HG03060 (cell line): ENCODE measurements around the gene MED1.
"Not testable (repeated sequence)": the region's sequence is repeated elsewhere in the genome, so short reads cannot be mapped to it uniquely, and the experiment has no call there.

Experiments
- ATAC-seq: cut with Tn5 transposase; IDR thresholded peaks from one replicate; pipeline ENCODE4 v1.9.1; 2021; ENCODE audit warnings: low read depth, moderate number of reproducible peaks; ENCODE audit not compliant: unreplicated experiment

Gene MED1

DNA sequence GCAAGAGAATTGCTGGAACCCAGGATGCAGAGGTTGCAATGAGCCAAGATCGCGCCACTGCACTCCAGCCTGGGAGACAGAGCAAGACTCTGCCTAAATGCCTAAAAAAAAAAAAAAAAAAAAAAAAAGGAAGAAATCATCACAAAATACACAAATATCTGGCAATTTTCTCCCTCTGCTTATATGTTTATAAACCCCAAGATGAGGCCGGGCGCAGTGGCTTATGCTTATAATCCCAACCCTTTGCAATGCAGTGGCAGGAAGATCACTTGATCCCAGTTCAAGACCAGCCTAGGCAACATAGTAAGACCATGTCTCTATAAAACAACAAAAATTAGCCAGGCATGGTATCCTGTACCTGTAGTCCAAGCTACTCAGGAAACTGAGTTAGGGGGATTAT lies 21.5 kb downstream of the MED1 start:
- ATAC-seq, result no peak

DNA sequence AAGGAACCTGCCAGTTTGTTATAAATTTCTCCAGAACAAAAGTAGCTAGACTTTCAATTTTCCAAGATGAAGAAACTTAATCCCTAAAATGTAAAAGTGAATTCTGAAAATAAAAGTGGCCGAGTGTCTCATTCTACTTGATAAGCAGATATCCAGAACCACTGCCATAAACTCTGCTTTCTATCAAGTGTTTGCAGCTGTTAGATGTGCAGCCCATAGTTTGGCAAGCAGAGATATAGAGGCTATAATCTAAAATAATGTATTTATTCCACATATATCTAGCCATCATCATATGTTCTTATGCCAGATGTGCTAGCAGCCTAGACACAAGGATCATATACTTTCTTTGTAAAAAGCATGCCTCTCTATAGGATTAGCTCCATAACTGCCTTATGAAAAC lies 34.9 kb downstream of the MED1 start:
- no peak for ATAC-seq

DNA sequence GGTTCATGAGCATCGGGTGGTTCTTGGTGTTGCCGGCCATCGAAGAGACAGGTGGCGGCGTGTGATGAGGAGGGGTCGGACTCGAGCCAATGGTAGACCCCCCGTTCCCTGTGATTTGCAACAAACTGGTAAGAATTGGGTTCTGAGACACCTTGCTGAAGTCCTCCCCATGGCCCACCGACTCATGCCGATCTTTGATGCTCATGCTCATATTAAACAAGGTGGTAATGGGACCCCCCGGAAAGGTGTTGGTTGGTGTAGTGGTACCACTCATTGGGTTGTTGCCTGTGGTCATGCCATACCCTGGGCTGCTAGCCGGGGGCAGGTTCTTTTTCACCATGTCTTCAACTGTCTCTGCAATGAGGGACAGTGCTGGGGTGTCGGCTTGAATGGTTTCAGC lies 40.8 kb downstream of the MED1 start:
- ATAC-seq, result no peak

DNA sequence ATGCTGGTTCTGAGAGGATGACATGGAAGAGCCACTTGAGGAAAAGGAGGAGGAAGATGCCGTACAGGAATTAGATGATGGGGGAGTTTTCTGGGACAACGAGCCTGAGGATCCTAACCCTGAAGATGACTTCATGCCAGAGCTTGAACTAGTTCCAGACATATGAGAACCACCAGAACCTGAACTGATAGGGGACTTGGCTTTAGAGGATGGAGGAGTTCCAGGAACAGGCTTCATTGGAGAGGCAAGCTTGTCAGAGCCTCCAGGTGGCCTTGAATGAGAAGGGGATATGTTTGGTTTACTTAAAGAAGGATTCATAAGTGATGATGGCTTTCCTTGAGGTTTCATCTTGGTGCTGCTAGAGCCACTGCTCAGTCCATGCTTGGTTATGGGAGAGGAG lies 42.7 kb downstream of the MED1 start:
- no peak for ATAC-seq

DNA sequence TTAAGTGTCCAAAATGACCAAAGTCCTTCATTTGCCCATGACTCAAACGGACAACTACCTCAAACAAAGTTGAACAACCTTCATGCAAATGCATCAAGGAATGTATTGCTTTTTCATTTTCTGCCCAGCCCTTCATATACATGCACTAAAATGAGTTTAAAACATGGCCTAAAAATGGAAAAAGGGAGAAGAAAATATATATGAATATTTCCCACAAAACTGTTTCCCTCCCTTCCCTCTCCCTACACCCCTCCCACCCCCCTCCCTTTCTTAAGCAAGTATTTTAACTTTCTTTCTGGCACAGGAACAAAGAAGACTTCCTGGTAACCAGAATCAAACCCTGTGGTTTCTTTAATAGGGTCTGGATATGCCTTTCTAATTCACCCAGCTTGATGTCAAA lies 44.1 kb downstream of the MED1 start:
- ATAC-seq, result no peak

DNA sequence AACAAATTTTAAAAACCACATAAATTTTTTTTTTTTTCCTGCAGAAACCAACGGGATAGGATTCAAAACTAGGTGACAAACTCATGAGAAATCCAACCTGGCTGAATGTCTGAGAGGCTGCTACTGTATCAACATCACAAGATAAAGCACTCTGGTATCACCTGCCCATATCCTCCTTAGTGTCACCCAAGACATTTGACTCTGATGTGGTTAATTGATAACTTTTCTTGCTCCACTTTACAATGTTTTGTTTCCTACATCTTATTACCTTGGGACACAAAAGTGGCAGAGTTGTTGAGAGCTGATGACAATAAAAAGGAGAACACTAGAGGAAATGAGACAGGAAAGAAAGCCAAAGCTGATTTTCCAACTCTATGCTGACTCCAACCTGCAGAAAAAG lies 45.6 kb downstream of the MED1 start:
- ATAC-seq, result no peak

DNA sequence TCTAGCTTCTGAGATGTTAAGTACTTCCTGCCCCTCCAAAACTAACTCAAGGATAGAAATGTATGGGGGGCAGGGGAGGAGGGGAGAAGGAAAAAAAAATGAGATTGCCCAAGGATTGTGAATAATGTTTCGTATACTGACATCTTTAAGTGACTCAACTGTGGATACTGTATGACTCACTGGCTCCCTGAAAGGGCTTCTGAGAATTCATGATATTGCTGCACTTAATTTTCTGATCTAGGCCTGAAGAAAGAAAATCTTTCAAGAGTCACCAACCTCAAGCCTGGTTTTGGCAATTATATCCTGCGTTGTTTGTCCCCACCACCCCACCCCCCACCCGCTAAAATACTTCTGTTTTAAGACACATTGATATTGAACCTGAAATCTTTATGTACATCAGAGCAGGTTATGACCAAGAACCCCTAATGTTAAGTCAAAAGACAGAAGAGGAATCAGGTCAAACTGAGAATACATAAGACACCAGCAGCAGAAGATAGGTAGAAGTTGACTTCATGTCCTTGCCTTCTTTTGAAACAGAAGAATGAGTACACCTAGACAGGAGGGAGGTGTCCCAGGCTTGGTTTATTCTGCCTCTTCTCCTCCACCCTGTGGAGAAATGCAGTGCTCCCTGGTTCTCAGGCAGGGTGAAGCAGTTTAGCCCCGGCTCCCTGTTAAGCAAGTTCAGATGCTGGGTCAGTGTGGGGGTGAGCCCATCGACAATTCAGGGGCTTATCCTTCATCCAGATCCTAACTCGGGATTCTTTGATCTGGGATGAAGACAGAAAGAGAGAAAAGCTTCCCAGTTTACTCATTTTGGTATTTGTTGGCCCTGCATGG lies 46.3 kb downstream of the MED1 start:
- no peak for ATAC-seq

DNA sequence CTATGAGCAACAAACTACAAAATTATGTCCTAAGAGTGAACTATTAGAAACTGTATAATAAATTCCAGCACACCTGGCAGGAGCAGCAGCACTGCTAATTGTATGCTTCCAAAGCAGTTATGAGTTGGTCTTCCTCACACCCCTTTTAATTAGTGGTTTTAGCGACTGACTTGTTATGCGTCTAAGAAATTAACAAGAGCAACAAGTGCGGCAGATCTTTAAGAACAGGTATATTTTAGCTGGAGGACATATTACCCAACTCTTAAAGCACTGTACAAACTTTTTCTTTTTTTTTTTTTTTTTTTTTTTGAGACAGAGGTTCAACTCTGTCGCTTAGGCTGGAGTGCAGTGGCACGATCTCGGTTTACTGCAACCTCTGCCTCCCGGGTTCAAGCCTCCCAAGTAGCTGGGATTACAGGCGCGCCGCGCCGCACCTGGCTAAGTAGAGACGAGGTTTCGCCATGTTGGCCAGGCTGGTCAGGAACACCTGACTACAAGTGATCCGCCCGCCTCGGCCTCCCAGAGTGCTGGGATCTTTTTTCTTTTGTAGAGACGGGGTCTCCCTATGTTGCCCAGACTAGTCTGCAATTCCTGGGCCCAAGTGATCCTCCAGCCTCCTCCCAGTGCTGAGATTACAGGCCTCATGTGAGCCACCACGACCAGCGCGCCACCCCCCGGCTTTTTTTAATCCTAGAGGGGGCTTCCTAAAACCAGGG lies 48.0 kb downstream of the MED1 start:
- no peak for ATAC-seq

DNA sequence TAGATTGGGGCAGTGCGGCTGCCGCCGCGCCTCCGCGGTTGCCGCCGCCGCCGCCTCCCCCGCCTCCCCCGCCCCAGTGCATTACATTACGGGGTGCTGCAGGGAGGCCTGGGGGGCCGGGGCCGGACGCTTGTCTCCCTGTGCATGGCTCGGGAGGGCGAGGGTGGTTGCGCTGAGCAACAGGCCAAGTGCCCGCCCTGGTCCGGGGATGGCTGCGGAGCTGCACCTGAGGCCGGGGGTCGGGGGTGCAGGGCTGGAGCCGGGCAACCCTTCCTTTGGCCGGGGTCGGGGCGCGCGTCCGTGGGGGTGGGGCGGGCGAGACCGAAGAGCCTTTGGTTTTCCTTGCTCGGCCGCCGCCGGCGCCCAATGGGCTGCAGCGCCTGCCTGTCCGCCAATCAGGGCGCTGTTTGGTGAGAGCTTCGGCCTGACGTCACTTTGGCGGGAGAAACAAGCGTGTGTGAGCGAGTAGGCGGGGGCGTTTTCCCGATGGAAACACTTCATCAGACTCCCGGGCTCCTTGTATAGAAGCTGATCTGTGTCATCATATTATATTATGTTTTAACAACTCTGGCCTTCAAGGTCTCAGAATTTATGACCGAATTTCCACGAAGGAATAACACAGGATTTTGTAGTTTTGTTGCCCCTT lies 48.7 kb downstream of the MED1 start:
- peak; percentile 46 for ATAC-seq

DNA sequence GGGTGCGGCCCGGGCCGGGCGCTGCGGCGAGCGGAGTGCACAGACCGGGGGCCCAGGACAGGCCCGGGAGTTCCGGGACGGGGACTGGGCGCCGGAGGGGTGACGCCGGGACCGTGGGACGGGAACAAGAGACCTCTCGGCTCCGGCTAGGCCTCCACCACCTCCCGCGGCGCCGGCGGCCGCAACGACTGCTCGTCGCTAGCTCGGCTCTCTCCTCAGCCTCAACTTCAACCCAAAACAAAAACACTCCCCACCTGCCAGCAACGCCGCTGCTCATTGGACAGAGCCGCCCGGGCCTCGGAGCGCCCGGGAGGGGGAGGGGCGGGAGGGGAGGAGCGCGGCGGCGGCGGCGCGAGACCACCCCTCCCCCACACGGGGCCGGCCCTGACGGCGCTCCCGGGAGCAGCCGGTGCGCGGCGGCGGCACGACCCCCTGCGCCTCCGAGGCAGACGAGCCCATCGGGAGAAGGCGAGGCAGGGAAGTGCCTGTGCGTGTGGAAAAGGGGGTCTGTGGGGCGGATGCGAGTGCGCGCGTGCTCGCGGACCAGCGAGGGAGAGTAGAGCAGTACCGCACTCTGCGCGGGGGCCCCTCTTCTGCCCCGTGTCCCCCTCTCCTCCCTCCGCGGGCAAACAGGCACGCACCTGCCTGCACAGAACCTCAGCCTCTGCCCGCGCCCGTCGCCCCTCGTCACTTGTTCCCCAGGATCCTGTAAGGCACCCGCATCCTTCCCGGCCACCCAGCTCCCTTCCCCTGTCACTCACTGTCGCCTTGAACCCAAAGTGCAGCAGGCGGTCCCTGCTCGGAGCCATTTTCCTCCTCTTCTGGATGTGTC lies 49.4 kb downstream of the MED1 start, which contains the start of gene FBXL20:
Gene FBXL20 (minus strand): TSS at position 215 of the 832 bp plus-strand sequence. CDS start 224 bp downstream, outside the sequence.
- no peak for ATAC-seq

DNA sequence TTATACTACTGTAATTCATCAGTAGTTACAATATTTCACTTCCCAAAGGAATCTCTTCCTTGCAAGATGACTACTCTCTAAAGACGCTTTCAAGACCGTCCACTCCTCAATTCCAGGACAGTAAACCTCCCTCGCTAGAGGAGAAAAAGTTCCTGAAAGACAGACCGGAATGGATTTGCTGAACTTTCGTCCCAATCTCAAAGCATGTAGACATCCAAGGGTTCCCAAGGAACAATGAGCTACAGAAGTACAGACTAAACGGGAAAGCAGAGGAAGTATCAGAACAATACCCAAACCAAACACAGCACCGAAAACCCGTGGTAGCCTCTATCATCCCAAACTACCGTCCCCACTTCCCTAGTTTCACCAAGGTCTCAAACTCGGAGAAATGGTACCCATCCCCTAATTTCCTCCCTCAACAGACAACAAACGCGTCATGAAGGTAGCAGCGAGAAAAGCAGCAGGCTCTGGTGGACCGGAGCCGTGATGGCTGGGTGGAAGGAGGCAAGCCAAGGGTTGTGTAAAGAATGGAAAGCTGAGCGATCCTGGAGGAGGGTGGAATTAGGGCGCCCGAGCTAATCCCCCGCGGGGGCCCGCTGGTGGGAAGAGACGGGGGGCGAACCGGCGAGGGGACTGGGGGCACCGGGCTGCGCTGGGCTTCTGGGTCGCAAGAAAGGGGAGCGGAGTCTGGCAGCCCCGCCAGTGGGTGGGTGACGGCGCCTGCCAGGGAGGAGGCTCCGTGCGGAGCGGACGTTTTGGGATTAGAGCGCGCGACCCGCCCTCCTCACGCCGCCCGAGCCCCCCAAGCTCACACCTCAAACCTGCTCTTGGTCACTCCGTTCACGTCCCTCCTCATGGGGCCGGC lies 50.3 kb downstream of the MED1 start:
- no peak for ATAC-seq

DNA sequence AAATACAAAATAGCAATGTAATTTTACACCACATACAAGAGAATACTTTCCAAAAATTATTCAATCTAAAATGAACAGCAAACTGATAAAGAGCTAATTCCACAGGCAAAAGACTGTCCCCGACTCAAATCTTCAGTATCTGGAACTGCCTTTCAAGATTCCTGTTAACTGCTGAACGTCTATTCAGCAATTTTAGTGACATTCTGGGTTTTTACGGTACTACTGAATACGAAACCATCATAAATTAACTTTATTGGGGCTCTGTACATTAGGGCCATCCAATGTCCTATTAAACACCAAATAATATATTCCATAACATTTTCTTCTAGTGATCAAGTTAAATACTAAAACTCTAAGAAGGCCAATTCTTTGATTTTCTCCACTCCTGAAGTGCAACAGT lies 51.3 kb downstream of the MED1 start:
- no peak for ATAC-seq

DNA sequence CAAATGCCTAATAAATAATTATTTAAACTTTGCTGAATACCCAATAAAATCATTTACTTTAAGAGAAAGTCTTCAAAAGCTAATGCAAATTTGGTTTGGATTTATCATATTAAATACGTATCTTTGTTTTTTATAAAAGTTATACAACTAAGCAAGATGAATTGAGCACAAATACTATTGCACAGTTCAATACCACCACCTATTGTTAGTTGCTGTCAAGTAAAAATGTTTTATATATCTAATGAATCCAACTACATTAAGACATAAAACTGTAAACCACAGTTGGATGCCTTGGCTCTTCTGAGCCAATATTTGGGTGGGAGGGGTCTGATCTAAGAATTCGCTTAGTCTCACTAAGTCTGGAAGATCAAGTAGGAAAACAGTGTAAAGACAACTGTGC lies 57.3 kb downstream of the MED1 start:
- no peak for ATAC-seq

DNA sequence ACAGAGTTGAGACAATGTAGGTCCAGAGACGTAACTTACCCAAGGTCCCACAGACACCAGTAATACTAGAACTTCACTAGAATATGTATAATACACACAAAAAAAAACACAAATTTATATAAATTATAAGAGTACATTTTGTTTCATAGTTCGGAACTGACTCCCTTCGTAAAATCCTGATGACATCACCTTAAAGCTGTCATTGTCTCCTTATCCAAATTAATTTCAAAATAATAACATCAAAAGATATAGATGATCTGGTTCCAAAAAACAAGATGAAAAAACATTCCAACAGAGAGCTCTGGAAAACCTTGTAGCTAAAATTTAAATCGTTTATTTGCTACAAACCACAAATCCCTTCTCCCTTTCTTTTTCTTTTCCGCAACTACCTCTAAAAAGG lies 59.6 kb downstream of the MED1 start:
- ATAC-seq, result no peak

DNA sequence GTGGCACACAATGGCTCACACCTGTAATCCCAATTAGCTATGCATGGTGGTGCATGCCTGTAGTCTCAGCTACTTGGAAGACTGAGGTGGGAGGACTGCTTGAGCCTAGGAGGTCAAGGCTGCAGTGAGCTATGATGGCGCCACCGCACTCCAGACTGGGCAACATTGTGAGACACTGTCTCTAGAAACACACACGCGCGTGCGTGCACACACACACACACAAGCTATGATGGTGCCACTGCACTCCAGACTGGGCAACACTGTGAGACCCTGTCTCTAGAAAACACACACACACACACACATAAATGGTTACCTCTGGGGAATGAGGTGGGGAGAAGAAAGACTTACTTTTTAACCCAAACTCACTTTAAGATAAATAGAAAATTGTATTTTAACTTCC lies 66.0 kb downstream of the MED1 start:
- ATAC-seq, result no peak

DNA sequence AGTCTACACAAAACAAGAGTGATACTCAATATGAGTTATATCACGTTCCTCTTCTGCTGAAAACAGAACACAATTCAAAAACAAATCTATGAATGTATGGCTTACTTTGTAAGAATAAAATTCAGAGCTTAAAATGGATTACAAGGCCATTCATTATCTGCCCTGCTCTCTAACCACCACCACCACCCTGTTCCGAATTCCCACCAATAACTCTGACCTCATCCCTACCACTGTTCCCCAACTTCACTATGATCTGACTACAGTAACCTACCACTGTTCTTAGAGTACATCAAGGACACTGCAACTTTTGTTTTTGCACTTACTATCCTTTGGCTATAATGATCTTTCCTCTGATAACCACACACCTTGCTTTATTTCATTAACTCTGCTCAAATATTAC lies 70.9 kb downstream of the MED1 start:
- no peak for ATAC-seq

DNA sequence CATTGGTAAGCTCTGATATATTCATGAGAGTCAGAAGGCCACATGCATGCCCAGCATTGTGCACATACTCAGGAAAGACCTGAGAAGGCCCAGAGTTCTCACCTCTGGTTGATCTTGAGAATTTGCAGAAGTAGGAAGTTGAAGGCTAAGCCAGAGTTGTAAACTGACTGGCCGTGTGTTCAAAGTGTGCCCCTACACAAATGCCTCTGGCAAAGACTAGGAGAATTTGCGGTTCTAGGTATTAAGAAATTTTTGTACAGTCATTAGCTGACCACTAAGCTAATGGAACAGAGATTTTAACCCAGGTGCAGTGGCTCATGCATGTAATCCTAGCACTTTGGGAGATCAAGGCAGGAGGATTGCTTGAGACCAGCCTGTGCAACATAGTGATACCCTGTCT lies 74.6 kb downstream of the MED1 start:
- no peak for ATAC-seq

DNA sequence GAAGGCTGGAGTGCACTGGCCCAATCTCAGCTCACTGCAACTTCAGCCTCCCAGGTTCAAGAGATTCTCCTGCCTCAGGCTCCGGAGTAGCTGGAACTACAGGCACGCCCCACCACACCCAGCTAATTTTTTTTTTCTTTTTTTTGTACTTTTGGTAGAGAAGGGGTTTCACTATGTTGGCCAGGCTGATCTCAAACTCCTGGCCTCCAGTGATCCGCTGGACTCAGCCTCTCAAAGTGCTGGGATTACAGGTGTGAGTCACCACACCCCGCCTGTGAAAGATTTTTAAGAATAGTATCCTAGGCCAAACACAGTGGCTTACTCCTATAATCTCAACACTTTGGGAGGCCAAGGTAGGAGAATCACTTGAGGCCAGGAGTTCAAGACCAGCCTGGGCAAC lies 83.3 kb downstream of the MED1 start:
- not testable (repeated sequence) for ATAC-seq

DNA sequence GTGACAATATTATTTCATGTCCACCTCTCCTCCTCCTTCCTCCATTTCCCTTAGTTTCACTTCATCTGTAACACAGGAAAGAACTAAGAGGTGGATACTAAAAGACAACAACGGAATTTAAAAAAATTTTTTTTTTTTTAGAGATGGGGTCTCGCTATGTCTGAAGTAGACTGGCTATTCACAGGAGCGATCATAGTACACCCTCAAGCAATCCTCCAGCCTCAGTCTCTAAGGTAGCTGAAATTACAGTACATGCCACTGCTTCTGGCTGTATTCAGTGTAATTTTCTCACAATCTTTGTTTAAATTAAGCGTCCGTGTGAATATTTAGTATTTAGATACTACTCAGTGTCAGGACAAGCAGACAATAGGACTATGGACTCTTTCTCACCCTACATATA lies 85.2 kb downstream of the MED1 start:
- no peak for ATAC-seq

DNA sequence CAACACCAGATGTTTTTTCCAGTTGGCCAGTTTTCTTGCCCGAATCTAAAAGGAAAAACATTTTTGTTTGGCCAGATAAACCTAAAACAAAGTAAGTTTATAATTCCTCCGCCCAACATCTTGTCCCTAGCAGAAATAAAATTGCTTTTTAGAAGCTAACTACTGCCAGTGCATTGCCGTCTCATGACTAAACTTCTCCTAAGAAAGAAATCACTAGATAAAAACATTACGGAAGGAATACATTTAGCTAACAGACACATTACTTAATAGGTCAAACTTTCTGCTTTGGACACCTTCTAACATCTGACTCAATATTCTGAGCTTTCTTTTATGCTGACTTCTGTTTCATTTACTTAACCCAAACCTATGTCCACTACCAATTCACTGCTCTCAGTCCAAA lies 85.8 kb downstream of the MED1 start:
- no peak for ATAC-seq
